NOMO-1 treated with DMSO at 0.1 percent for 48 hours (cell line): ENCODE measurements around the gene DDR1.
A peak's percentile ranks its signal among the peaks of the same experiment; 100 is the strongest.

Experiments used
- DNase-seq: peaks from one replicate; lab custom pipeline; 2025; ENCODE audit not compliant: unreplicated experiment; lab: John Stamatoyannopoulos, UW

DDR1 gene

DNA sequence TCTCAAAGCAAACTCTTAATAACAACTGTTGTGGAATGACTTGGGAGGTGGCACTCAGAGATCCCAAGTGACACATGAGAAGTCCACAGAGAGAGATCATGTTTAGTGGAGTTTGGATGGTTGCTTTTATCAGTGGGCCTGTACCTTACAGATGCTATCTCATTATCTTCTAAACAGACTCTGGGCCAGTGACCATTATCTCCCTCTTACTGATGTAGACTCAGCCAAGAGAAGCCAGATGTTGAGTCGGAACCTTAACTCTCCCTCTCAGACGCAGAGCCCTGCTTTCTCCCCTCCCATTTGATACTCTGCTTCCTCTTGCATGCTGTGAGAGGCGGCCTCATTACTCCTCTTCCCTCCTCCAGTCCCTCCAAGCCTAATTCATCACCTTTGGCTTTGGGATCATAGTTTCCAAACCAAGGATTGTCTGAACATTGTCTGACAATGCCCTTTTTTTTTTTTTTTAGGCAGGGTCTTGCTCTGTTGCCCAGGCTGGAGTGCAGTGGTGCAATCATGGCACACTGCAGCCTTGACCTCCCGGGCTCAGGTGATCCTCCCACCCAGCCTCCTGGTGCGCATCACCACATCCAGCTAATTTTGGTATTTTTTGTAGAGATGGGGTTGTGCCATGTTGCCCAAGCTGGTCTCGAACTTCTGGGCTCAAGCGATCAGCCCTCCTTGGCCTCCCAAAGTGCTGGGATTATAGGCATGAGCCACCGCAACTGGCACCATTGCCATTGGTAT is 4.5 kb upstream of the DDR1 start:
- DNase-seq = no peak

DNA sequence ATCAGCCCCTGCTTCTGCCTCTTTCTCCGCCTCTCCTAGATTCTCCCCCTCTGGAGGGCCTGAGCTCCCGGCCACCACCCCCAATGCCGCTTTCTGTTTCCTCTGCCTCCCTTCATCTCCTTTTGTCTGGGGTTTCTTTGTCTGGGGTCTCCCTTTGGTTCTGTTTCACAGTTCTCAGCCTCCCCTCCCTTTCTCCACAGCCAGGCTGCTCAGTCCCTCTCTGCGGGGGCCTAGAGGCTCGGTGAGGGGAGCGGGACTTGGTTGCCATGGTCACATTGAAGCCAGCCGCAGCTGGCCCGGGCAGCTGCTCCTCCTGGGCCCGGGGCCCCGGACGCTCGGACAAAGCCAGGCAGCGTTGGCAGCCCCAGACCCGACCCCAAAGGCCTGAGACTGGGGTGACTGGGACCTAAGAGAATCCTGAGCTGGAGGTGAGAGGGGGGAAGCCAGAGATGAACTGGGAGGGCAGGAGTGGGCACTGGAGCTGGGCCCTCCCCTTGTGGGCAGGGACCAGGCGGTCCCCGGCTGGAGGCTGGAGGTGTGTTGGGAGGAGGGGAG is 3.5 kb upstream of the DDR1 start:
- no peak for DNase-seq

DNA sequence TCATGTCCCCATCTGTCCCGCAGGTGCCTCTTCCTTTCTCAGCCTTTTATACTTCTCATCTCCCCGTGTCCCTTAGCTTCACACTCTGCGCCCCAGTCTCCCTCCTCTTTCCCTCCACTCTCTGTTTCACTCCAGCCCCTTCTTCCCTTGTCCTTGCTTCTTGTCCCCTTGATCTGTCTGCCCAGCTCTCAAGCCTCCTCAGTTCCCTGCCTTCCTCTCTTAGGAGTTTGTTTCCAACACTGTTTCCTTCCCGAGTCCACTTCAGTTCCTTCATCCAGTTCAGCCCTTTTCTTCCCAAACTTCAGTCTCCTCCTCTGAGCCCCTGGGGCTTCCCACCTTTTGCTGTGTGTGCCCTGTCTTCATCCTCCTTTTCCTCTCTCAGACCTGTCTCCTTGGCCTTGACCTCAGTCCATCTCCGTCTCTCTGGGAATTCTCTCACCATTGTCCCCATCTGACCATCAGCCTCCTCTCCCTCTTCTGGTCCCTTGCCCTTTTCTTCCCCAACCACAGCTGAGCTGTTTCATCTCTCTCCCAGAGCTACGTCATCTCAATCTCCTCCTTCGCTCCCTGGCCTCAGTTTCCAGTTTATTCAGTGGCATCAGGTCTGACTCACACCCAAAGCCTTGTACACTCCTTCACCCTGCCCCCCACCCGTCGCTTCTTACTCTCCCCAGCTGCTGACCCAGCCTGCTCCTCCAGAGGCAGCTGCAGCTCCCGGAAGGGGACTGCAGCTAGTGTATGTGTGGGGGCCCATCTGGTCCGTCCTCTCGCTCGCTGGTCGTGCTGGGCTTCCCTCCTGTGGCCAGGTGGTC is 2.7 kb upstream of the DDR1 start:
- DNase-seq = no peak

DNA sequence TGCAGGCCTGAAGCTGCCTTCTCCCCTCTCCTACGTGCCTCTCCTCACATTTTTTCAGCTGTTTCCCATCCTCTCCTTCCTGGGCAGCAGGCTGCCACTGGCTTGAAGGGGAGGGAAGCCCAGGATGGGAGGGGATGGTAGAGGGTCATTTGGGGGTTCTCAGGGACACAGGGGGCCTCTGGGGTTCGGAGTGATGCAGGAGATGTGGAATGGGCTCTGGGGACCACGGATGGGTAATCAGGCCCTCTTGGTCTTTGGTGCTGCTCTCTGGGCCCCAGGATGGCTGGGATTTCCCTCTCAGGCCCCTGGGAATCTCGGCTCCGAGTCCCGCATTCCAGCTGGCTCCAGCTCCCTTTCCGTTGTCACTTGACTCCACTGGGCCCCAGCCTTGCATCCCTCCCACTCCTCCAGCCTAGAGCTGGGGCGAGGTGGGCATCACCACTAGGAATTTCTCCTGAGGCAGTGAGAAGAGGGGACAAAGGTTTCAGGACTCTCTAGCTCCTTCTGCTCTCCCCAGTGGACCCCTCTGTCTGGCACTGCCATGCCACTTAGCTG is 2.0 kb upstream of the DDR1 start:
- DNase-seq = no peak

GRCh38 chr6:30882759-30883684 is 1.3 kb upstream of the DDR1 start:
- DNase-seq = no peak

DNA sequence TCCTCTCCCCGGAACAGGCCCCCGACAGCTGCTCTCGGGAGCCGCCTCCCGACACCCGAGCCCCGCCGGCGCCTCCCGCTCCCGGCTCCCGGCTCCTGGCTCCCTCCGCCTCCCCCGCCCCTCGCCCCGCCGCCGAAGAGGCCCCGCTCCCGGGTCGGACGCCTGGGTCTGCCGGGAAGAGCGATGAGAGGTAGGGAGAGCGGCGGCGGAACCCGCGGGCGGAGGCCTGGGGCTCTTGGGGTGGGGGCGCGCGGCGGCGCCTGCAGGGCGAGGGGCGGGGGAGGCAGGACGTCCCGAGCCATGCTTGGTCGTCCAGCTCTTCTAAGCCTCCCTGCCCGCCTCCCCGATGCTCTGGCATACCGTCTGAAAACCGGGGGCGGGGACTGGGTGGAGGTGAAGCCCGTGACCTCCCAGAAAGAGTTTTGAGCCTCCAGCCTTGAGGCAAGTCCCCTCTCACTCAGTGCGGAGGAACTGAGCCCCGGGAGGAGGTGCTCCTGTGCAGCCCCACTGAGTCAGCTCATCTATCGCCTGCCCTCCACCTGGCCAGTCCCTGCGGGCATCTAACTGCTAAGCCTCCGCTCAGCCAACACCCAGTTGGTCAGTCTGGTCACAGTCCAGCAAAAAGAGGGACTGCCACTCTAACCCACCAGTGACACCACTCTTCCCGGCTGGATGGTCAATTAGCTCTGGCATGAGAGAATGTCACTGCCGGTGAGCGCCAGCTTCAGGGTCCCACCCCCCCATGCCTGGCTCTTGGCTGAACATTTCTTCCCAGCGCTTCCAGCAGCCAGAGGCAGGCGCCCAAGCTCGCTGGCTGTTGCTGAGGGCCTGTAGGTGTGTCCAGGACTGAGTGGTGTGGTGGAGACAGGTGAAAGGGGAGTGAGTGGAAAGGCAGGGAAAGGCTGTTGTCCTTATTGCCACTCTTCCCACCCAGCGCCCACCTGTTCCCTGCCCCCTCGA is 482 bp downstream of the DDR1 start:
- peak; percentile 18 for DNase-seq

DNA sequence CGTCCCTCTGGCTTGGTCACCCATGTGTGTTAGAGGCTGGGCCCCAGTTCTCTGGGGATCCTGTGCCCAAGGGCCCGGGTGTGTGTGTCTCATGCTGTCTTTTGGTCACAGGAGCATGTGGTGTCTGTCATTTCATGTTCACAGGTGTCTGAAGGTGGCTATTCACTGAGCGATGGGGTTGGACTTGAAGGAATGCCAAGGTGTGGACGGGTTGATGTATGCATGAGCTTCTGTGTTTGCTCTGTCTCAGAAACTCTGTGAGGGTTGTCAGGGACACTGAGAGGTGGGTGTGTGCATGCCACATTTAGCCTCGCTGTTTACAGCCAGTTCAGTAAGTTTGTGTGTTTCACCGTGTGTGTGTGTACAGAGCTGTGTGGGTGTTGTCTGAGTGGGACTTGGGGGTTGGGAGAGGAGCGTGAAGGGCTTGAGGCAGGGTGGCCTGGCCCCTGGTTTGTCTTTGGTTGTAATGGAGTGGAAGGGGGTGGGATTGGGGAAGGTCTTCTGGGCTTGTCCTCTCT is 1.2 kb downstream of the DDR1 start:
- DNase-seq = no peak

- no peak for DNase-seq
Measured at GRCh38 chr6:30885999-30886896, 1.9 kb downstream of the DDR1 start.

DNA sequence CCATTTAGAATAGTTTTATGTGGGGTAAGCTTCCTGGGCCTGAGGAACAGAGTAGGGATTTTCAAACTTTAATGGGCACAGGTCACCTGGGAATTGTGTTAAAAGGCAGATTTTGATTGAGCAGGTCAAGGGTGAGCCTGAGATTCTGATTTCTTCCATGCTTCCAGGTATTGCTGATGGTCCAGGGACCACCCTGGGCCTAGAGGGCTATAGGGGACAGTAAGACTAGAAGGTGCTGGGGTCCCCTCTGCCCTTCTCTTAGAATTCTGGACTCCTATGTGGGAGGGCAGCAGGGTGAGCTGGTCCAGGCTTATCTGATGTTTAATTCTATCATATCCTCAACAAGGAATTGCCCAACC is 2.6 kb downstream of the DDR1 start:
- no peak for DNase-seq

DNA sequence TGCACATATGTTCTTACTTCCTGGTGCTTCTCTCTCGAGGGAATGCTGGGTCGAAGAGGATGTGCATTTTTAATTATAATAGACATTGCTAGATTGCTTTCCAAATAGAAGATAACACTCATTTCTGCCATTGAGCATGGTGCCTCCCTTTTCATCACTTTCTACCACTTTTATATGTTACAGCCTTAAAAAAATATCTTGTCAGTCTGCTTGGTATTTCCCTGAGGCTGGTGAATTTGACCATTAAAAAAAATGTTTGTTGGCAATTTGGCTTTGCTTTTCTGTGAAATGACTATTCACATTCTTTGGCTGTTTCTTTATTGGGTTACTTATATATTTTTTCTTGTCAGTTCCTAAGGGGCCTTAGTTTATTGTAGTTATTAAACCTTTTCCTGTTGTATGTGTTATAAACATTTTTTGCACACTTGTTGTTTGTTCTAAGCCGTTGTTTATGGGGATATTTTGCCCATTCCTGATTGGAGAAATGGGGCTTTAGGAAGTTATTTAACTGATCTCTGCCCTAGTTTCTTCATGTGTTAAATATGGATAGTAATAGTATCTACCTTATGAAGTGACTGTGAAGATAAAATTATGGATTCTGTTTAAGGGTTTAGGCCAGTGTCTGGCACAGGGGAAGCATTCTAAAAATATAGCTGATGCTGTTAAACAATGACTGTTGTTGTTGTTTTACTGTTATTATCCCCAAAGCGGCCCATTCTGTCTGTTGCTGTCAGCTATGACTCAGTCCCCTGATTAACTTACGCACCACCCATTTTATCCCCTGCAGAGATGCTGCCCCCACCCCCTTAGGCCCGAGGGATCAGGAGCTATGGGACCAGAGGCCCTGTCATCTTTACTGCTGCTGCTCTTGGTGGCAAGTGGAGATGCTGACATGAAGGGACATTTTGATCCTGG is 3.8 kb downstream of the DDR1 start:
- no peak for DNase-seq

DNA sequence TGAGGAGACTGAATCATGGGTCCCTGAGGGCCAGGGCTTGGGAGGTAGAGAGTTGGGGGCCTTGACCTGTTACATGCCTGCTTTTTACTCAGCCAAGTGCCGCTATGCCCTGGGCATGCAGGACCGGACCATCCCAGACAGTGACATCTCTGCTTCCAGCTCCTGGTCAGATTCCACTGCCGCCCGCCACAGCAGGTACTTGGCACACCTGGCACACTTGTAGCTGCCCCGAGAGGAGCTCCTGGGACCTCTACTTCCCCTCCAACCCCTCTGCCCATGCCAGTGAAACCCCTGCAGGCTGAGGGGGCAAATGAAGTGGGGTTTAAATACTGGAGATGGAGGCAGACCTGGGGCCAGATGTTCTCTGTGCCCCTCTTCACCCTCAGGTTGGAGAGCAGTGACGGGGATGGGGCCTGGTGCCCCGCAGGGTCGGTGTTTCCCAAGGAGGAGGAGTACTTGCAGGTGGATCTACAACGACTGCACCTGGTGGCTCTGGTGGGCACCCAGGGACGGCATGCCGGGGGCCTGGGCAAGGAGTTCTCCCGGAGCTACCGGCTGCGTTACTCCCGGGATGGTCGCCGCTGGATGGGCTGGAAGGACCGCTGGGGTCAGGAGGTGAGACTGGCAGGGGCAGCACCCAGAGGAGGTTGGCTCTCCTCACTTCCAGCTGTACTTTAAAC is 4.6 kb downstream of the DDR1 start:
- DNase-seq = no peak

DNA sequence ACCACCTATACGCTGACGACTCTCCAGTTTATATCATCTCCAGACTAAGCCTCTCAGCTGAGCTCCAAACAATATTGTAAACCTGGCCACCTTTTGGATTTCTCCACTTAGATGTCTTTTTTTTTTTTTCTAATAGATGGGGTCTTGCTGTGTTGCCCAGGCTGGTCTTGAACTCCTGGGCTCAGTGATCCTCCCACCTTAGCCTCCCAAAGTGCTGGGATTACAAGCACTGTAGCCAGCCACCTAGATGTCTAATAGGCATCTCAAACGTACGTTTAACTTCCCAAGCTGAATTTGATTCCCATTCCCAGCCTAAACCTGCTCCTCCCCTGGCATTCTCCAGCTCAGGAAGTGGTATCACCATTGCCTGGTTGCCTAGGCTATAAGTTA is 5.2 kb downstream of the DDR1 start:
- DNase-seq = no peak

DNA sequence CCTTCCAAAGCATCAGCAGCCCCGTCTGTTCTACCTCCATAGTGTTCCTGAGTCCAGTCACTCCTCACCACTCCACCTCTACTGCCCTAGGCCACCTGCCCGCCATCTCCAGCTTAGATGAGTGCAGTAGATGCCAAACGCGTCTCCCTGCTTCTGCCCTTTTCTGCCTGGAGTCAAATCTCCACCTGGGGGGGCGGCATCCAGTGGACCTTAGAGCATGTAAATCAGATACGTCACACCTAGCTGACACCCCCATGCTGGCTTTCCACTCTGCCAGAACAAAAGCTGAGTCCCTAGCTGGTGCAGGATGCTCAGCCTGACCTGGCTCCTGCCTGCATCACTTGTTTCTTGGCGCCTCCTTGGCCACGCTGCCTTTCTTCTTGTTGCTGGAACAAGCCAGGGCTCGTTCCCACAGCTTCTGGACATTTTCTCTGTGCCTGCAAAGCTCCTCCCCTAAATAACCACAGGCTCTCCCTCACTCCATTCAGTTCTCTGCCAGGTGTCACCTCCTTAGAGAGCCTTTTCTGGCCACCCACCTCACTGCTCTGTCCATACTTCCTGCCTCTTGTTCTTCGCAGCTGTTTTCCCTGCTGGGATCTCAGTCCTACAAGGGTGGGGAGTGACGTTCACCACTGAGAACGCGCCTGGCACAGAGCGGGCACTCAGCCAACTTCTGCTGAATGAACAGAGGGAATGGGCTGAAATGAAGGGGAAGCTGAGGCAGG is 5.8 kb downstream of the DDR1 start:
- DNase-seq = no peak

GRCh38 chr6:30890646-30891449 is 6.5 kb downstream of the DDR1 start:
- DNase-seq = no peak

DNA sequence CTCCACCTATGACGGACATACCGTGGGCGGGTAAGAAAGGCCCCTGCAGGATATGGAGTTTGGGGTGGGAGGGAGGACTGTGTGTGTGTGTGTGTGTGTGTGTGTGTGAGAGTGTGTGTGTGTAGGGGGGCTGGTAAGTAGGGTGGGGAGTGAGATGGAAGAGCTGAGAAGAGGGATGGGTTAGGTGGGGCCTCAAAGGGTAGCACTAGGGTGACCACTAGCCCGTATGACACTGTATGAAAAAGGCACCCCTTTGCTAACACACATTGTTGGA is 7.1 kb downstream of the DDR1 start:
- DNase-seq = no peak
